ELR (cell line): ENCODE results near the gene KCTD5.

Source experiments
- DNase-seq: peaks from one replicate; pipeline ENCODE4 v3.0.0-alpha.2; 2015; ENCODE audit warnings: low read depth

KCTD5 gene

GRCh38 chr16:2697401-2697948, 15.2 kb downstream of the KCTD5 start:
- no peak for DNase-seq

GRCh38 chr16:2698103-2698870, 16.0 kb downstream of the KCTD5 start:
- no peak for DNase-seq

- no peak for DNase-seq
These were observed 16.8 kb downstream of the KCTD5 start for GRCh38 chr16:2698965-2699750.

- no peak for DNase-seq
These were observed 17.7 kb downstream of the KCTD5 start for GRCh38 chr16:2699791-2700600.

- no peak for DNase-seq
These were observed 18.5 kb downstream of the KCTD5 start for GRCh38 chr16:2700786-2701185.

- DNase-seq = no peak
These were observed 18.9 kb downstream of the KCTD5 start for GRCh38 chr16:2701272-2701671.

GRCh38 chr16:2701713-2702437, 19.6 kb downstream of the KCTD5 start:
- no peak for DNase-seq

GRCh38 chr16:2702438-2702825, 20.1 kb downstream of the KCTD5 start:
- no peak for DNase-seq

GRCh38 chr16:2702871-2703745, 20.8 kb downstream of the KCTD5 start:
- no peak for DNase-seq

- no peak for DNase-seq
These were observed 22.1 kb downstream of the KCTD5 start for GRCh38 chr16:2704166-2704982.

GRCh38 chr16:2704983-2705275, 22.6 kb downstream of the KCTD5 start:
- no peak for DNase-seq

- DNase-seq = no peak
These were observed 23.0 kb downstream of the KCTD5 start for GRCh38 chr16:2705351-2705750.

- no peak for DNase-seq
These were observed 23.8 kb downstream of the KCTD5 start for GRCh38 chr16:2706085-2706484.

GRCh38 chr16:2706611-2707311, 24.4 kb downstream of the KCTD5 start:
- DNase-seq = no peak

GRCh38 chr16:2707368-2708289, 25.3 kb downstream of the KCTD5 start:
- no peak for DNase-seq

GRCh38 chr16:2708290-2708639, 25.9 kb downstream of the KCTD5 start:
- no peak for DNase-seq

- no peak for DNase-seq
These were observed 26.7 kb downstream of the KCTD5 start for GRCh38 chr16:2708955-2709587.

- no peak for DNase-seq
These were observed 27.3 kb downstream of the KCTD5 start for GRCh38 chr16:2709588-2709984.
